Stimulated activated naive B cell treated with anti-CD40 and anti-IgM and Interleukin-4, amounts not matched to agents 10 μg/mL and 1 μg/mL and 100 μg/mL, for 72 hours (primary cell): ENCODE data around the gene NDRG2.
"Not testable (repeated sequence)": the region's sequence is repeated elsewhere in the genome, so short reads cannot be mapped to it uniquely, and the experiment has no call there.

Experiments used
- ATAC-seq, 2 donors: fragments of 150-1000 bp; cut with Tn5 transposase; replicated peaks; 2 replicates each; pipeline ENCODE4 v1.10.0; 2021; ENCODE audit warnings: moderate library complexity in 1 of 2
- DNase-seq: peaks from one replicate; pipeline ENCODE4 v3.0.0; 2021
- H3K27ac Mint-ChIP-seq: one replicate; pipeline ENCODE4 v1.8.0; 2022; ENCODE audit warnings: mild to moderate bottlenecking, mixed read lengths
- H3K27me3 Mint-ChIP-seq, 2 donors: one replicate each; pipeline ENCODE4 v1.8.0; 2022; ENCODE audit warnings: mixed read lengths in 2 of 2
- H3K36me3 Mint-ChIP-seq, 2 donors: one replicate each; pipeline ENCODE4 v1.8.0; 2022; ENCODE audit warnings: mixed read lengths in 2 of 2, mild to moderate bottlenecking in 1 of 2
- H3K4me1 Mint-ChIP-seq, 2 donors: one replicate each; pipeline ENCODE4 v1.8.0; 2022; ENCODE audit warnings: mixed read lengths in 2 of 2, mild to moderate bottlenecking in 1 of 2
- H3K4me3 Mint-ChIP-seq, 2 donors: one replicate each; pipeline ENCODE4 v1.8.0; 2022; ENCODE audit warnings: mild to moderate bottlenecking in 2 of 2, mixed read lengths in 2 of 2, moderate library complexity in 1 of 2
- H3K9me3 Mint-ChIP-seq, 2 donors: one replicate each; pipeline ENCODE4 v1.8.0; 2022; ENCODE audit warnings: mixed read lengths in 2 of 2, mild to moderate bottlenecking in 1 of 2

Gene NDRG2

DNA sequence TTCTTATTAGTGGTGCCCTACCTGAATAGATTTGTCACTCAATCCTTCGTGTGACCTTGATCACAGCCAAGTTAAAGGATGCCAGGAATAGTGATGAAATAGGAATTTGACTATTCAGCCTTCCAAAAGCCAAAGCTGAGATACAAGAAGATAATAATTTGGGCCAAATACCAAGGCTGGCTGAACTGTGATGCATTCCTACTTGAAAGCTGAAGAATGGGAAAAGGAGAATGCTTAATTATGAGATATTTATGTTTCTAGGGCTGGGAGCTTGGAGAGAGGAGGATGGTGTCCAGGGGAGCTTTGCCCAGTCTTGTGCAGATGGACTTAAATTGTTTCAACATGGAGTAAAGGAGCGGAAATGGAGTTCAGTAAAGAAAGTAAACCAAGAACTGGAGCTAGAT lies 22.5 kb upstream of the NDRG2 start:
- no peak overlapping the region for H3K27ac Mint-ChIP-seq
- H3K36me3 Mint-ChIP-seq, result no peaks in the 10 kb centered on the region
- H3K4me1 Mint-ChIP-seq, result no peaks in the 10 kb centered on the region
- DNase-seq (no peak), ATAC-seq (no peak)
- H3K9me3 Mint-ChIP-seq, result no peaks in the 10 kb centered on the region
- H3K4me3 Mint-ChIP-seq, result no peak overlapping the region
- peaks cover 26 to 32% of the 10 kb centered on the region in 2 donors for H3K27me3 Mint-ChIP-seq

DNA sequence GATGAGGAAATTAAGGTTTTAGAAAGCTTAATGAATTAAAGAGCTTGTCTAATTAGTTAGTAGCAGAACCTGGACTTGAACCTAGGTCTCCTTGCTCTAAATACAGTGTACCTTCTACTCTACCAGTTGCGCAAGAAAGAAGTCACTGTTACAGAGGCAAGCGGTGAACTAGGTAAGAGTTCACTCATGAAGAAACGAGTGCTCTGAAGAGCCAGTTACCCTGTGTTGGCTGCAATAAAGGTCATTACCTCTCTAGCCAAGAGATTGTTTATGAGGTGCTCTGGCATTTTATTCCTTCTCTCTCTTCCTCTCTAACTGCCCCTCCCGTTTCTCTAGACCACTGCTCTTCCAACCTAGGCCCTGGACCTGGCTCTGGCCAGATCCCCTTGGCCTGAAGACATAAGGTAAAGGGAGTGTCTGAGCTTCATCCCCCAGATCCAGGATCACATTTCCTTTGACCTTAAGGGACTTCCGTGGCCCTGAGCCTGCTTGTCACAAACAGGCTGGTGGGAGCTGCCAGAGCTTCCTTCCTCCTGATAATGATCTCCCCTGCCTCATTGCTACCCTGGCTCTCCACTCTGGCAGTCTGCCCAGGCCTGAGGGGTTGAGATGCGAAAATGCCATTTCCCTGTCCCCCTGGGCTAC lies 19.2 kb upstream of the NDRG2 start:
- no peaks in the 10 kb centered on the region for H3K9me3 Mint-ChIP-seq
- no peaks in the 10 kb centered on the region for H3K36me3 Mint-ChIP-seq
- no peak overlapping the region for H3K4me3 Mint-ChIP-seq
- DNase-seq (no peak), ATAC-seq (no peak)
- peak overlapping the region; percentile 21 for H3K27ac Mint-ChIP-seq
- H3K27me3 Mint-ChIP-seq, result peaks cover 31 to 42% of the 10 kb centered on the region in 2 donors
- no peaks in the 10 kb centered on the region for H3K4me1 Mint-ChIP-seq

DNA sequence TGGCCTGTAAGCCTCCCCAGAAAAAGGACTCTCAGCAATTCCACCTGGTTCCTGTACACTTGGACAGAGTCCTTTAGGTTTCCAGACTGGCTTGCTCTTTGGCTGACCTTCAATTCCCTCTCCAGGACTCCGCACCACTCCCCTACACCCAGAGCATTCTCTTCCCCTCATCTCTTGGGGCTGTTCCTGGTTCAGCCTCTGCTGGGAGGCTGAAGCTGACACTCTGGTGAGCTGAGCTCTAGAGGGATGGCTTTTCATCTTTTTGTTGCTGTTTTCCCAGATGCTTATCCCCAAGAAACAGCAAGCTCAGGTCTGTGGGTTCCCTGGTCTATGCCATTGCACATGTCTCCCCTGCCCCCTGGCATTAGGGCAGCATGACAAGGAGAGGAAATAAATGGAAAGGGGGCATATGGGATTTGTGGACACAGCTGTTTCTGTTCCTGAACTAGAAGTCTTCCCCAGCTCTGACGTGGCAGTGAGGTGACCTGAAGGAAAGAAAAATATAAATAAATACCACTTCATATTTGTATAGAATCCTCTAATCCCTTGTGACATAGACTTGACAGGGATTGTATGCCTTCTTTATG lies 18.6 kb upstream of the NDRG2 start:
- no peaks in the 10 kb centered on the region for H3K36me3 Mint-ChIP-seq
- H3K4me3 Mint-ChIP-seq, result no peak overlapping the region
- no peaks in the 10 kb centered on the region for H3K9me3 Mint-ChIP-seq
- no peak overlapping the region for H3K27ac Mint-ChIP-seq
- ATAC-seq, result no peak
- no peaks in the 10 kb centered on the region for H3K4me1 Mint-ChIP-seq
- peaks cover 27 to 42% of the 10 kb centered on the region in 2 donors for H3K27me3 Mint-ChIP-seq
- no peak for DNase-seq

DNA sequence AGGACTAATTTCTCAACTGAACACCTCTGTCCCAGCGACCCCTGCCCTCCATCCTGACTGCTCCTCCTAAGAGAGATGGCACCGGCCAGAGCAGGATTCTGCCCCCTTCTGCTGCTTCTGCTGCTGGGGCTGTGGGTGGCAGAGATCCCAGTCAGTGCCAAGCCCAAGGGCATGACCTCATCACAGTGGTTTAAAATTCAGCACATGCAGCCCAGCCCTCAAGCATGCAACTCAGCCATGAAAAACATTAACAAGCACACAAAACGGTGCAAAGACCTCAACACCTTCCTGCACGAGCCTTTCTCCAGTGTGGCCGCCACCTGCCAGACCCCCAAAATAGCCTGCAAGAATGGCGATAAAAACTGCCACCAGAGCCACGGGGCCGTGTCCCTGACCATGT lies 18.1 kb upstream of the NDRG2 start:
- DNase-seq, result no peak
- Mint-ChIP-seq H3K4me1 (no peaks in the 10 kb centered on the region), H3K27me3 (peaks cover 32 to 42% of the 10 kb centered on the region in 2 donors), H3K36me3 (no peaks in the 10 kb centered on the region), H3K27ac (no peak overlapping the region), H3K4me3 (no peak overlapping the region), H3K9me3 (no peaks in the 10 kb centered on the region)
- no peak for ATAC-seq

DNA sequence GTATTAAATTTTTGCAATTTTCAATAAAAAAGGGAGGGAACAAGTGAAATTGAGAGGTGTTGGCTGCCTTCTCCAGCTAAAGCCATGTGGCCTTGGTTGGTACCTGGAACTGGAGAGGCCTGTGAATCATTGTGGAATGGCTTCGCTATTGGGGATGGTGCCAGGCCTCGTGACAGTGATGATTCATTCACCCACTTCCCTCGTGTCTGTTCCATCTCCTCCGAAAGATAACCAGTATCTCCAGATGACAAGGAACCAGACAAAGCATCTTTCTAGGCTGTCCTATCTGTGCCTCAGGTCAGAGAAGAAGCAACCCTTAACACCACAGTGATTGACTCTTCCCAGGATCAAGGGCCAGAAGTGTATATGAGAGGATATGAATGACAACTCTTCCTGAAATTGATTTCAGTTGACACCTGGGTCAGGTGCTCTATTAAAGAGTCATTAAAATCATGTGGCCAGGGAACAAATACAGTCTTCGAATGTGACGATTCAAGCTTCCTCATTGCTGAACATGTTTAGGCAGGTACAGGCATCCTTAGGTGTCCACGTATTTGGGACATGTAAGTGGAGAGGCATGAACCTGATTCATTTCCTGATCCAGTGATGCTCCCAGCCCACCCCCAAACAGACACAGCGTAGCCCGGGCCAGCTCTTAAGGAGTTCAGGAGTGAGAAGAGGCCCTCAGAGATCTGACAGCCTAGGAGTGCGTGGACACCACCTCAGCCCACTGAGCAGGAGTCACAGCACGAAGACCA lies 17.0 kb upstream of the NDRG2 start, which contains the start of gene RNASE7:
TSS of gene RNASE7 (plus strand) at position 687 of the 758 bp plus-strand sequence. CDS start 631 bp downstream, outside the sequence.
- Mint-ChIP-seq H3K36me3 (no peaks in the 10 kb centered on the region), H3K27ac (peak within 1 kb of the TSS; percentile 10), H3K27me3 (peaks cover 38 to 40% of the 10 kb centered on the region in 2 donors), H3K4me3 (no peak within 1 kb of the TSS), H3K9me3 (no peaks in the 10 kb centered on the region), H3K4me1 (no peaks in the 10 kb centered on the region)
- no peak for ATAC-seq
- no peak for DNase-seq

DNA sequence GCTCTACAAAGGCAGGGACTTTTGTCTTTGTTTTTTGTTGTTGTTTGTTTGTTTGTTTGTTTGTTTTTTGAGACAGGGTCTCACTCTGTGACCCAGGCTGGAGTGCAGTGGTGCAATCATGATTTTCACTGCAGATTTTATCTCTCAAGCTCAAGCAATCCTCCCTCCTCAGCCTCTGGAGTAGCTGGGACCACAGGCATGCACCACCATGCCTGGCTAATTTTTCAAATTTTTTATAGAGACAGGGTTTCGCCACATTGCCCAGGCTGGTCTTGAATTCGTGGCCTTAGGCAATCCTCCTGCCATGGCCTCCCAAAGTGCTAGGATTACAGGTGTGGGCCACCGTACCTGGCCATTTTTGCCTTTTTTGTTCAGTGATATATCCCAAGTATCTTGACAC lies 16.1 kb upstream of the NDRG2 start:
- not testable (repeated sequence) for H3K4me1 Mint-ChIP-seq, H3K9me3 Mint-ChIP-seq, H3K36me3 Mint-ChIP-seq, ATAC-seq, H3K27ac Mint-ChIP-seq, DNase-seq, H3K4me3 Mint-ChIP-seq
- H3K27me3 Mint-ChIP-seq, result peaks cover 43 to 44% of the 10 kb centered on the region in 2 donors

DNA sequence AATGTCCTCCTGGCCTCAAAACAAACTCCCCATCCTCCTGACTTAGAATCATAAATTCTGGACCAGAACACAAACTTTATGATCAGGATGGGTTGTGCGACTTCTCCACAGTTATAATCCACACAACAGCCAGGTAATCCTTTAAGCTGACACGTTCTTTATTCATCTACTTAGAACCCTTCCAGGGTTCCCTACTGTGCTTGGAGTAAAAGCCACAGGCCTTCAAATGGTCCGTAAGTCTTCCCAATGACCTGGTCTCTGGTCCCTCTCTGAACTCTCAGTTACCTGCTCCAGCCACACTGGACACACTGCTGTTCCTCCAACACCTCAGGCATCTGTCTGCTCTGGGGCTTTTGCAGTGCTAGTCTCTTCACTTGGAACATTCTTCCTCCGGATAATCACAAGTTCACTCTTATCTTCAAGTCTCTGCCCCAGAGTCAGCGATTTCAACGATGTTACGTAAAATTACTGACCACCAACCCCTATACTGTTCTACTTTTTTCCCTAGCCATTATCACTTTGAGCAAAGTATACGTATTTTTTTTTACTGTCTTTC lies 15.6 kb upstream of the NDRG2 start:
- Mint-ChIP-seq H3K27me3 (peaks cover 43 to 45% of the 10 kb centered on the region in 2 donors), H3K4me1 (no peaks in the 10 kb centered on the region), H3K9me3 (no peaks in the 10 kb centered on the region), H3K27ac (no peak overlapping the region), H3K4me3 (no peak overlapping the region), H3K36me3 (no peaks in the 10 kb centered on the region)
- DNase-seq (no peak), ATAC-seq (no peak)

DNA sequence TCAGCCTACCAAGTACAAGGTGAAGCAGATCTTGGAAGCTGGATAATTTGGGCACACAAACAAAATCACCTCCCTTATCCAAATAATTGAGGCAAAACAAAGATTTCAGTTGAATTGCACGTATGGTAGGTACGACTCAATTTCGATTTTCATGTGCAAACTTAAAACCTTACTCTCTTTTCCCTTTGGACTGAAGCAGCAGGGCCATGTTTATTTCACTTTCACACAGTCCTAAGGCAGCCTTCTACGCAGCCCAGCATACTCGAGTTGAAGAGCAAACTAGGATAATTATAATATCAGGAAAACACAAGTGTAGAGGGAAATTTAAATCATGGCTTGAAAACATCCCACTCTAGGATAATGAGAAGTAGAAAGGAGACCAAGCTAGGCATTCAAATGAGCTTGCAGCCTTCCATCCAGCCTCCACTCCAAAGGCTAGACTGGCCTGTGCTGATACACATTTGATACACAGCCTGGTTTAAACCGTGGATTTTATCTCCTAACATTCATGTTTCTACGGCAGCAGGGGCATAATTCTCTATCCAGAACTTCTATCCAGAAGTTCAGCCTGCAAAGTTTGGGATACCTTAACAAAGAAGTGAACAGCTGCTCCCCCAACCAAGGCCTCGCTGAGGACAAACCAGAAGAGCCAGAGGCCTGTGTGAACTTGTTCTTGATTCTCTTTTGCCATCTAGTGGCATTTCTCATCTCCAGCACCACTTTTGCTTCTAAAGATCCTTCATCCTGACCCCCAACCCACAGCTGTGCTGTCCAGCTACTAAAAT lies 14.9 kb upstream of the NDRG2 start:
- DNase-seq, result peak; percentile 3
- no peaks in the 10 kb centered on the region for H3K9me3 Mint-ChIP-seq
- peak; percentile 72 to 76 for ATAC-seq
- H3K27ac Mint-ChIP-seq, result no peak overlapping the region
- peaks cover 40 to 44% of the 10 kb centered on the region in 2 donors for H3K27me3 Mint-ChIP-seq
- H3K4me1 Mint-ChIP-seq, result no peaks in the 10 kb centered on the region
- H3K36me3 Mint-ChIP-seq, result no peaks in the 10 kb centered on the region
- H3K4me3 Mint-ChIP-seq, result no peak overlapping the region

DNA sequence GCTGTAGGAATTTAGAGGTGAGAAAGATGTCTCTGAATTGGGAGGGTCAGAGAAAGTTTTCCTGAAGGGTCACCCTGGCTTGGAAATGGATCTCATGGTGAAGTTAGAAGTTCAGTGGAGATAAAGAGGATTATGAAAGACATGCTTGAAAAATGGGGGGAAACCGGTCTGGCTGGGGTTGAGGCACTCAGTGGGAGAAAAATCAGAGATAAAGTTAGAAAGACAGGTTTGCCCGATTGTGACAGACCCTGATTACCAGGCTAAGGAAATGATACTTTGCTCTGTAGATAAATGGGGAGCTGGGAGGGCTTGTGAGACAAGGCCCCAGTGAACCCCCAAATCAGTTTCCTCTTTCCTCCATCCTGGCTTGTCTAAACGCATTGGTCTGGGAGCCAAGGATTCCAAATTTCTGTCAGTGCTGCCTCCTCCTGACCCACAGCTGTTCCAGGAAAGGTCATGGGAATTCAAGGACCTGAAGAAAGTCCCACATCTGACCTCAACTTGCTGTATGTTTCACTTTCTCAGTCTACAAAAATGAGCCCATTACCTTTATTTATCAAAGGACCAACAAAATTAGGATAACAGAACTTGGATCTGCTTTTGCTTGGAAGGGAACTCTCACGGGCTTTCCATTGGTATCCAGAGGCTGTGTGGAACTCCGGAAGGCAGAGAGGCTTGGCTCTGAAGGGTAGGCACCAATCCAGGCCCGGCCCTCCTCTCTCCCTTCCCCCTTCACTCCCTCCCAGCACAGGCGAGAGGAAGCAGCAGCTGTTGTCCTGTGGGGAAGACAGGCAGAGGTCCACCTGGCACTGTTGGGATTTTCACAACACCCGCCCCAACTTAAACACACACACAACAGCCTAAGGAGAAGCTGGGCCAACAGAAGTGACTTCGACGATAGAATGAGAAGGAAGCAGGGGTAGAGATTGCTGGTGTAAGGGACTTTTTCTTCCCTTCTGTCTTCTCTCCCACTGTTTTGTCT lies 13.9 kb upstream of the NDRG2 start:
- Mint-ChIP-seq H3K36me3 (no peaks in the 10 kb centered on the region), H3K4me3 (no peak overlapping the region)

DNA sequence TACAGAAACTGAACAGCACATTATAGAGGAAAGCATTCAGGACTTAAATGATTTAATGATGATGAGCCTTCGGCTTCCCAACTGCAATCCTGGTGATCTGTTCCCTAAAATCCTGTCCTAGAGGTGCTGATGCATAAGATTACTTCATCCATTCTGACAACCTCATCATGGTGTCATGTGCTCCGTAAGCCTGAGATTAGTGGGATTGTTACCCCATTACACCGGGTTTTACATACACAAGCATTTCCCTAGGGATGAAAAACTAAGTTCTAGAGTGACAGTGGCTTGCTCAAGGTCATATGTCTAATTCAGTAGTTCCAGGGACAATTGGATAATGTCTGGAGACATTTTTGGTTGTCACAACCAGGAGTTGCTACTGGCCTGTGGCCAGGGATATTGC lies 12.3 kb upstream of the NDRG2 start:
- Mint-ChIP-seq H3K27ac (no peak overlapping the region), H3K4me1 (no peaks in the 10 kb centered on the region), H3K36me3 (no peaks in the 10 kb centered on the region), H3K9me3 (no peaks in the 10 kb centered on the region), H3K27me3 (peaks cover 32 to 35% of the 10 kb centered on the region in 2 donors), H3K4me3 (no peak overlapping the region)
- DNase-seq (no peak), ATAC-seq (no peak)

More for the DNA sequence above, 13.9 kb upstream of the NDRG2 start:
- DNase-seq (no peak), ATAC-seq (no peak)
- H3K4me1 Mint-ChIP-seq, result no peaks in the 10 kb centered on the region
- H3K9me3 Mint-ChIP-seq, result no peaks in the 10 kb centered on the region
- H3K27ac Mint-ChIP-seq, result no peak overlapping the region
- peaks cover 34 to 37% of the 10 kb centered on the region in 2 donors for H3K27me3 Mint-ChIP-seq

DNA sequence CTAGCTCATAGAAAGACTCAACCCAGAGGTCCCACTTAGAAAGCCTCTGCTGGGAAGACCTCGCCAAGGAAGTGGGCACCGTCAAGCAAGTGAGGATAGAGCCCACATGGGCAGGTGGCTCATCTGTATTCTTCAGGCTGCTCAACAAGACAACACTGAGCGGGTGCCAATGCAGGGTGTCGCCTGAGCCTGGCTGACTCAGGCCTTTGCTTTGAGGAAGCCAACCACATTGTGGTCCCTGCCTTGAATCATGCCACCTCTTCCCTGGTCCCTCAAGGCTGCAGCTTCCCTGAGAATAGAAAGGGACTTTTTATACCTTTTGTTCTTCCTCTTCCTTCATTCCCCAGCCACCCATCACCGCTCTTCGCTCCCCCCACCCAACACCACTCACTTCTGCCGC lies 11.9 kb upstream of the NDRG2 start:
- no peaks in the 10 kb centered on the region for H3K4me1 Mint-ChIP-seq
- no peak overlapping the region for H3K4me3 Mint-ChIP-seq
- no peaks in the 10 kb centered on the region for H3K36me3 Mint-ChIP-seq
- no peak overlapping the region for H3K27ac Mint-ChIP-seq
- ATAC-seq (no peak), DNase-seq (no peak)
- H3K27me3 Mint-ChIP-seq, result peaks cover 30 to 32% of the 10 kb centered on the region in 2 donors
- H3K9me3 Mint-ChIP-seq, result no peaks in the 10 kb centered on the region

DNA sequence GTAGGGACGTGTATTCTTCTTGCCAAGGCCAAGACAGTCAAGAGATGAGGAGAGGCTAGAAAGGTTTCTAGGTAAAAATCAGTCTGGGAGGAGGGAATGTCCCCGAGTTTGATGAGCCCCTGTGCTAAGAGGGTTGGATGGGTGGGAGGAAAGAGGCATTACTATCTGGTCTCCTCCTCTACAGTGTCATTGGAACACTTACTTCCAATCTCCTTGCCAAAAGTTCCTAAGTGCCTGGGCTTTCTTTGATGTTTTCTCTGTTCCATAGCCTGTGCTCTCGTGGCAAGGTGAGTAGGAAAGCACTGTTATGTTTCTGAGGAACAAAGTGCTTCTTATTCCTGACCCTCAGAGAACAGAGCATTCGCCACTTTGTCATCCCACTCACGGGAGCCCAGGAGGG lies 9.8 kb upstream of the NDRG2 start, which contains the start of gene RNASE13:
TSS of gene RNASE13 (minus strand) at position 101 of the 400 bp plus-strand sequence. CDS start 519 bp downstream, outside the sequence.
- ATAC-seq, result no peak
- H3K4me3 Mint-ChIP-seq, result no peak within 1 kb of the TSS
- H3K36me3 Mint-ChIP-seq, result no peaks in the 10 kb centered on the region
- H3K27me3 Mint-ChIP-seq, result peaks cover 28 to 30% of the 10 kb centered on the region in 2 donors
- no peak within 1 kb of the TSS for H3K27ac Mint-ChIP-seq
- H3K4me1 Mint-ChIP-seq, result no peaks in the 10 kb centered on the region
- no peaks in the 10 kb centered on the region for H3K9me3 Mint-ChIP-seq
- no peak for DNase-seq

DNA sequence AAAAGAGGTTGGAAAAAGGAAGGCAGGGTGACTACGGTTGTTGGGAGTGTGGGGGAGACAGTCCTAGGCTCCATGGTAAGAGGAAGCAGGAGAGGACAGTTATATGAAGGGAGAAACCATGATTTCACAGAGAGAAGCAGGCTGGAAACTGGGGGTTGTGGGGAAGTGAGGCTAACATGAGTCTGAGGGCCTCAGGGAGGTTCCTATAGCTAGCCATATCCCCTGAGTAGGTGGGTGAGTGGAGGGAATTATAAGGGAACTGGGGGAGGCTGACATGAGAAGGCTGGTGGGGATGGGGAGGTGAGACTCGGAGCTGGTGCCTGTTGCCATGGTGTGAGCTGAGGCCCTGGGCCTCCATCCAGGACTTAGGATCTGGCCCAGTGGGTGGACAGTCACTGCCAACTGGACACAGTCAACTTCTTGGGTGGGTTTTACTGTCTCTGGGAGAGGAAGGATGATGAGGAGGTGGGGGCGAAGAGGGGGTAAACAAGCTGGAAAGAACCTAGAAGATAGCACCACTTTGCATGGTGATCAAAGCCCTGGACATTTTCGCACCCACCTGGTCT lies 8.4 kb upstream of the NDRG2 start:
- Mint-ChIP-seq H3K36me3 (no peaks in the 10 kb centered on the region), H3K4me1 (no peaks in the 10 kb centered on the region), H3K4me3 (no peak overlapping the region), H3K27ac (no peak overlapping the region), H3K9me3 (no peaks in the 10 kb centered on the region), H3K27me3 (peaks cover 28% of the 10 kb centered on the region in 2 donors)
- DNase-seq, result no peak
- no peak for ATAC-seq
